ENCODE data around the gene ITIH1.

ITIH1 gene

DNA sequence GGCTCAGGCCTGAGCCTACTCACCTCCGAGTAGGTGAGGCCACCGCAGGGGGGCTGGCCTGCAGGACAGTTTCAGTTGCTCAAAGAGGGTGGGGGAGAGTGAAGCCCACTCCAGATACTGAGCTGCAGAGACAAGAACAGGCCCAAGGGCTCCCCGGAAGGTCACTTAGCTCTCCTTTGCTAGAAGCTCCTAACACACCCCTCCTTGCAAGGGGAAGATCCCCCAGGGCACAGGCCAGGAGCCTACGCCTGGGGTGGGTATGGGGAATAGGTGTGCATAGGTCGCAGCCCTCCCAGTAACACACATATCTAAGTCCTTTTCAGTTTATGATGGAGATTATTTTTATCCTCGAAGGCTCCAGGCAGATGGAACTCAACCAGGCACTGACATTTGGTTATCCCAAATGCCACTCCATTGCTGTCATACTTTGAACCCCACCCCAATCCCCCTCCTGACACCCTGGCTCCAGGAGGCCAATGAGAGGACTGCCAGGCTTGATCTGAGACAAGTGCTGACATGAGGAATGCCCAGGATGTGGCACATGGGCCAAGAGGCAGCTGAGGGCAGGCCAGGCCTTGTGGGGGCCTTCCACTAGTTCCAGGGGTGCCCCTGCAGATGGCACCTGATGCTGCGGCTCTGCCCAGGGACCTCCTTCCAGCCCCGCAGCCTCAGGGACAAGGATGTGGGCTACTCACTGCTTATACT, 58.5 kb downstream of the ITIH1 start:
- TF ChIP-seq SIN3A (IDR thresholded peaks at IDR 0.05; ENCODE audit: borderline replicate concordance, insufficient read depth, low read length) (no peak), FOXP2 (optimal IDR thresholded peaks at IDR 0.05; ENCODE audit: borderline replicate concordance, extremely low read depth, extremely low read length, insufficient read depth) (no peak), POLR2AphosphoS5 (IDR thresholded peaks at IDR 0.05; ENCODE audit: low read depth, low read length) (no peak), TAF1 (IDR thresholded peaks at IDR 0.05; ENCODE audit: borderline replicate concordance, insufficient read depth, low read length) (no peak)
- TF ChIP-seq, protein P1, sequence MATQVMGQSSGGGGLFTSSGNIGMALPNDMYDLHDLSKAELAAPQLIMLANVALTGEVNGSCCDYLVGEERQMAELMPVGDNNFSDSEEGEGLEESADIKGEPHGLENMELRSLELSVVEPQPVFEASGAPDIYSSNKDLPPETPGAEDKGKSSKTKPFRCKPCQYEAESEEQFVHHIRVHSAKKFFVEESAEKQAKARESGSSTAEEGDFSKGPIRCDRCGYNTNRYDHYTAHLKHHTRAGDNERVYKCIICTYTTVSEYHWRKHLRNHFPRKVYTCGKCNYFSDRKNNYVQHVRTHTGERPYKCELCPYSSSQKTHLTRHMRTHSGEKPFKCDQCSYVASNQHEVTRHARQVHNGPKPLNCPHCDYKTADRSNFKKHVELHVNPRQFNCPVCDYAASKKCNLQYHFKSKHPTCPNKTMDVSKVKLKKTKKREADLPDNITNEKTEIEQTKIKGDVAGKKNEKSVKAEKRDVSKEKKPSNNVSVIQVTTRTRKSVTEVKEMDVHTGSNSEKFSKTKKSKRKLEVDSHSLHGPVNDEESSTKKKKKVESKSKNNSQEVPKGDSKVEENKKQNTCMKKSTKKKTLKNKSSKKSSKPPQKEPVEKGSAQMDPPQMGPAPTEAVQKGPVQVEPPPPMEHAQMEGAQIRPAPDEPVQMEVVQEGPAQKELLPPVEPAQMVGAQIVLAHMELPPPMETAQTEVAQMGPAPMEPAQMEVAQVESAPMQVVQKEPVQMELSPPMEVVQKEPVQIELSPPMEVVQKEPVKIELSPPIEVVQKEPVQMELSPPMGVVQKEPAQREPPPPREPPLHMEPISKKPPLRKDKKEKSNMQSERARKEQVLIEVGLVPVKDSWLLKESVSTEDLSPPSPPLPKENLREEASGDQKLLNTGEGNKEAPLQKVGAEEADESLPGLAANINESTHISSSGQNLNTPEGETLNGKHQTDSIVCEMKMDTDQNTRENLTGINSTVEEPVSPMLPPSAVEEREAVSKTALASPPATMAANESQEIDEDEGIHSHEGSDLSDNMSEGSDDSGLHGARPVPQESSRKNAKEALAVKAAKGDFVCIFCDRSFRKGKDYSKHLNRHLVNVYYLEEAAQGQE (IDR thresholded peaks at IDR 0.05; ENCODE audit: insufficient read depth in 1 of 2, low read depth in 2 of 2, low read length in 2 of 2) = no peak

DNA sequence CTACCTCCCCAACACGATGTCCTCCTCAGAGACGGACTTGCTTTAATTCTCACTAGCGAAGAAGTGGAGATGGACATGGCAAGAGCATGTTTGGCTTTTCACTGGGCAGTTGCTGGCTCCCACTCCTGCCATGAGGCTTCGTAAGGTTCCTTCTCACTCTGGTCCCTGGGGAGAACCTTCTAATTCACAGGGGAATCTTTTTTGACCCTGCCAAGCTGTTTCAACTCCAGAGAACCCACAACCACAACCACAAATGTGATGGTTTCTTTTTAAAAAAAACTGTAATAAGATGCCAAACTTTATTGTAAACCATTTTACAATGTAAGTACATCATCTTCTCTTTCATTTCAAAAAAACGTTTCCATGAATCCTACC, 59.1 kb downstream of the ITIH1 start:
- TF ChIP-seq POLR2AphosphoS5 (IDR thresholded peaks at IDR 0.05; ENCODE audit: low read depth, low read length) (no peak), TAF1 (IDR thresholded peaks at IDR 0.05; ENCODE audit: borderline replicate concordance, insufficient read depth, low read length) (no peak), SIN3A (IDR thresholded peaks at IDR 0.05; ENCODE audit: borderline replicate concordance, insufficient read depth, low read length) (no peak), FOXP2 (optimal IDR thresholded peaks at IDR 0.05; ENCODE audit: borderline replicate concordance, extremely low read depth, extremely low read length, insufficient read depth) (no peak)
- TF ChIP-seq, protein P1 (IDR thresholded peaks at IDR 0.05; ENCODE audit: insufficient read depth in 1 of 2, low read depth in 2 of 2, low read length in 2 of 2) = no peak

DNA sequence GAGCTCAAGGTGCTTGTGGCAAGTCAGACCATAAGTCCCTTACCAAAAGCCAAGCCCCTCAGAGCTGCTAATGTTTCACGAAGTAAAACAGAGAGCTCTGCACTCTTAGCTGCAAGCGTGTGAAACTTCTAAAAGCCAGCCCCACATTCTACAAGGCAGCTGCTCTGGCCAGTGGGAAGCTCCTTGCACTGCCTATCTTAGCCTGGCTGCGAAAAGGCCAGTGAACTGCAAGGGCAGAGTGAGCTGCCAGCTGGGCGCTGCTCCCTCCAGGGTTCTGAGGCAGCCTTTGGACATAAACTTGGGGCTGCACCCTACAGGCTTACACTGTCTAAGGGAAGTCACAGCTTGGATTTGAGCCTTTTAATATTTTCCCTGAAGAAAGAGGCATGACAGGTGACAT, 59.6 kb downstream of the ITIH1 start:
- TF ChIP-seq POLR2AphosphoS5 (IDR thresholded peaks at IDR 0.05; ENCODE audit: low read depth, low read length) = no peak
- TF ChIP-seq TAF1 (IDR thresholded peaks at IDR 0.05; ENCODE audit: borderline replicate concordance, insufficient read depth, low read length) = no peak
- TF ChIP-seq SIN3A (IDR thresholded peaks at IDR 0.05; ENCODE audit: borderline replicate concordance, insufficient read depth, low read length) = no peak
- no peak for TF ChIP-seq FOXP2 (optimal IDR thresholded peaks at IDR 0.05; ENCODE audit: borderline replicate concordance, extremely low read depth, extremely low read length, insufficient read depth)
- TF ChIP-seq, protein P1 (IDR thresholded peaks at IDR 0.05; ENCODE audit: insufficient read depth in 1 of 2, low read depth in 2 of 2, low read length in 2 of 2) = no peak

DNA sequence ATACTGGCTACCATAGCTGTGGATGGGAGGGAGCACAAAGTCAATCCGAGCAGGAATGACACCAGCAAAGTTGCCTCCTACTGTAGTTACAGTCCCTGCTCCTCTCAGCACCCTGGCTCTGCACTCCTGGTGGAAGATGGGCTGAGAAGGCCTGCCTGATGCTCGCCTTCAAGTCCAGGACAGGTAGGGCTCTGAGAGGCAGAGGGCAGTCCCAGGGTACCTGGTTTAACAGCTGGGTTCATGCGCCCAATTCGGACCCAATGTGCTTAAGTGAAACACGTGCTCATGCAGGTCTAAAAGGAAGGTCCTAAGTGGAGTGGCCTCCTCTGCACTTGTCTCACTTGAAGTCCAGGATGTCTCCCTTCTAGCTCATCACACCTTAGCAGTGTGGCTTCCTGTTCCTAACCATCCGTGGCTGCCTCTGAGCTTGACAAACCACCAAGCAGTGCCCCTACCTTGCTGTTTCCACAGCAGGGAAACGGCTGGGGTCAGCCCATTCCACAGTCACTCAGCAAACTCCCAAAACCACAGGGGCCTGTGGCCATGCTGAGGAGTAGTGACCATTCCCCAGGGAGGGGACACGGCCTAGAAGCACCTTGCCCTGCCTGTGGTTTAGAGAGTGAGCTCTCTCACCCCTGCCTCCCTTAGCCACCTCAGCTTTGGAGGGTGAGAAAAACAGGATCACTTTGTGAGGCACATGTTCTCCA, 61.3 kb downstream of the ITIH1 start:
- TF ChIP-seq TAF1 (IDR thresholded peaks at IDR 0.05; ENCODE audit: borderline replicate concordance, insufficient read depth, low read length) (no peak), POLR2AphosphoS5 (IDR thresholded peaks at IDR 0.05; ENCODE audit: low read depth, low read length) (no peak), FOXP2 (optimal IDR thresholded peaks at IDR 0.05; ENCODE audit: borderline replicate concordance, extremely low read depth, extremely low read length, insufficient read depth) (no peak), SIN3A (IDR thresholded peaks at IDR 0.05; ENCODE audit: borderline replicate concordance, insufficient read depth, low read length) (no peak)
- TF ChIP-seq, protein P1 (IDR thresholded peaks at IDR 0.05; ENCODE audit: insufficient read depth in 1 of 2, low read depth in 2 of 2, low read length in 2 of 2) = no peak
